ENCODE results near the gene LRCH1. TPM values are rescaled to one million over a fixed set of nuclear protein-coding genes. Genes with fewer than 3 reads are reported as not detected.

The LRCH1 gene
- total RNA-seq, 1 experiment from 2014 or later = 11.7 TPM

DNA sequence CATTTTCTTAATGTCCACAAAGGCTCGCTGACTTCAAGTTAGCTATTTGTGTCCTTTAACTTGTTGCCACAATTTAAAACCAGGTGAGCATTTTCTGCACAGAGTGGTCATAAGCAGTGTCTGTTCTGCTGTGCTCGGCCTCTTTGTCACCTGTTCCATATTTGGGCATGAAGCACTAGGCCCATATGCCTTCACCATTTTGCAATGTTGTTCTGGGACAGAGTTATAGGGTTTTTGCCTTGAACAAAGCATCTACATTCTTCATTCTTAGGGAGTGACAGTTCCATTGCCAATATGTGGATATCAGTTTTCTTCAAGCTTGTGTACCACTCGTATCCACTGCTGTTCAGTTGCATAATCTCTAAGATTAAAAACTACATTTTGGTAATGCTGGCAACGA, 56.1 kb downstream of the LRCH1 start:
- Mint-ChIP-seq H3K27ac (ENCODE audit: unreplicated experiment) (no peak overlapping the region), H3K36me3 (ENCODE audit: insufficient read depth, unreplicated experiment) (no peaks in the 10 kb centered on the region), H3K4me3 (ENCODE audit: low read depth, unreplicated experiment) (no peak overlapping the region), H3K9me3 (ENCODE audit: low read depth, unreplicated experiment) (no peaks in the 10 kb centered on the region), H3K4me1 (ENCODE audit: low read depth, unreplicated experiment) (peaks cover 53% of the 10 kb centered on the region), H3K27me3 (ENCODE audit: unreplicated experiment) (no peaks in the 10 kb centered on the region)
- BruUV-seq (replicated peaks) = no TSS peak
- CTCF ChIA-PET = no interaction called here
- intact Hi-C loops (cut with micrococcal nuclease; ENCODE audit: unreplicated experiment) = loop anchor here (5.0 kb wide), 2 partner anchors 53 to 68 kb away; no protein-coding TSS in a partner anchor
- TF ChIP-seq, protein P1, sequence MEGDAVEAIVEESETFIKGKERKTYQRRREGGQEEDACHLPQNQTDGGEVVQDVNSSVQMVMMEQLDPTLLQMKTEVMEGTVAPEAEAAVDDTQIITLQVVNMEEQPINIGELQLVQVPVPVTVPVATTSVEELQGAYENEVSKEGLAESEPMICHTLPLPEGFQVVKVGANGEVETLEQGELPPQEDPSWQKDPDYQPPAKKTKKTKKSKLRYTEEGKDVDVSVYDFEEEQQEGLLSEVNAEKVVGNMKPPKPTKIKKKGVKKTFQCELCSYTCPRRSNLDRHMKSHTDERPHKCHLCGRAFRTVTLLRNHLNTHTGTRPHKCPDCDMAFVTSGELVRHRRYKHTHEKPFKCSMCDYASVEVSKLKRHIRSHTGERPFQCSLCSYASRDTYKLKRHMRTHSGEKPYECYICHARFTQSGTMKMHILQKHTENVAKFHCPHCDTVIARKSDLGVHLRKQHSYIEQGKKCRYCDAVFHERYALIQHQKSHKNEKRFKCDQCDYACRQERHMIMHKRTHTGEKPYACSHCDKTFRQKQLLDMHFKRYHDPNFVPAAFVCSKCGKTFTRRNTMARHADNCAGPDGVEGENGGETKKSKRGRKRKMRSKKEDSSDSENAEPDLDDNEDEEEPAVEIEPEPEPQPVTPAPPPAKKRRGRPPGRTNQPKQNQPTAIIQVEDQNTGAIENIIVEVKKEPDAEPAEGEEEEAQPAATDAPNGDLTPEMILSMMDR (IDR thresholded peaks at IDR 0.05; ENCODE audit: unreplicated experiment) = no peak
- DNase-seq = no peak

DNA sequence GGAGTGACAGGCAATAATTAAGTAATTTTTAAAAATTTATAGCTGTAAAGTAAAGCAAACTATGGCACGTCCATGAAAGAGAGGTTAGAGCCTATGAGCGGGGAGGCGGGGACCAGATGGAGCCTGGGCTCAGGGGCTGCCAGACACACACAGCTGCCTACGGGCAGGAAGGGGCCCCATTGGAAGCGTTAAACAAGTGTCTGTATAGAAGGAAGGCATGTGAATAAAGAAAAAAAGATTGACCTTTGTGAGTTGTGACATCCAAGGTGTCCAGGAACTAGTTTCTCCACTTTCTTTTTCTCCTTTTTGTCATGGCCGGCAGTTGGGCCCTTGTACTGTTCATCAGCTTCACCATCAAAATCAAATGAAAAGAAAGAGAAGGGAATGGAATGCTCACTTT, 56.8 kb downstream of the LRCH1 start:
- H3K4me1 Mint-ChIP-seq (ENCODE audit: low read depth, unreplicated experiment) = peaks cover 53% of the 10 kb centered on the region
- intact Hi-C loops (cut with micrococcal nuclease; ENCODE audit: unreplicated experiment) = loop anchor here (5.0 kb wide), 2 partner anchors 53 to 68 kb away; no protein-coding TSS in a partner anchor
- no peaks in the 10 kb centered on the region for H3K36me3 Mint-ChIP-seq (ENCODE audit: insufficient read depth, unreplicated experiment)
- no peak for DNase-seq
- TF ChIP-seq, protein P1 (IDR thresholded peaks at IDR 0.05; ENCODE audit: unreplicated experiment) = no peak
- CTCF ChIA-PET = no interaction called here
- H3K27me3 Mint-ChIP-seq (ENCODE audit: unreplicated experiment) = no peaks in the 10 kb centered on the region
- no peak overlapping the region for H3K27ac Mint-ChIP-seq (ENCODE audit: unreplicated experiment)
- H3K4me3 Mint-ChIP-seq (ENCODE audit: low read depth, unreplicated experiment) = no peak overlapping the region
- no peaks in the 10 kb centered on the region for H3K9me3 Mint-ChIP-seq (ENCODE audit: low read depth, unreplicated experiment)
- BruUV-seq (replicated peaks) = no TSS peak

DNA sequence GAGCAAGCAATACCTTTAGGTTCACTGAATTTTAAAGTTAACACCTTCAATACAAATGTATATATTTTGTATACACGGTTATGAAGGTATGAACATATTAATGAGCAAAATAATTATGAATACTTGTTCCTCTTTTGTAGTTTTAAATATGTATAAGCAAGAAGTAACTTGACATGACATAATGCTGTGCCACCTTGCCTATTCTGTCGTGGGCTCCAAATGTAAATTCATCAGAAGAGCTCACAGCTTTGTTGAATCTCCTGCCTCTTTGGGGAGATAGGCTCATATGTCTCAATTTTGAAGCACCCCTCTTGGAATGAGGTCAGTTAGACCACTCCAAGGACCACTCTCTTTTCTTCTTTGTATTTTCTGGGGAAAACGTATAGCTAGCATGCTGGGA, 59.3 kb downstream of the LRCH1 start:
- DNase-seq = no peak
- Mint-ChIP-seq H3K27ac (ENCODE audit: unreplicated experiment) (no peak overlapping the region), H3K9me3 (ENCODE audit: low read depth, unreplicated experiment) (no peaks in the 10 kb centered on the region), H3K36me3 (ENCODE audit: insufficient read depth, unreplicated experiment) (no peaks in the 10 kb centered on the region), H3K27me3 (ENCODE audit: unreplicated experiment) (no peaks in the 10 kb centered on the region), H3K4me3 (ENCODE audit: low read depth, unreplicated experiment) (no peak overlapping the region), H3K4me1 (ENCODE audit: low read depth, unreplicated experiment) (peaks cover 51% of the 10 kb centered on the region)
- CTCF ChIA-PET = no interaction called here
- TF ChIP-seq, protein P1 (IDR thresholded peaks at IDR 0.05; ENCODE audit: unreplicated experiment) = no peak
- intact Hi-C loops (cut with micrococcal nuclease; ENCODE audit: unreplicated experiment) = no loop called here
- BruUV-seq (replicated peaks) = no TSS peak

DNA sequence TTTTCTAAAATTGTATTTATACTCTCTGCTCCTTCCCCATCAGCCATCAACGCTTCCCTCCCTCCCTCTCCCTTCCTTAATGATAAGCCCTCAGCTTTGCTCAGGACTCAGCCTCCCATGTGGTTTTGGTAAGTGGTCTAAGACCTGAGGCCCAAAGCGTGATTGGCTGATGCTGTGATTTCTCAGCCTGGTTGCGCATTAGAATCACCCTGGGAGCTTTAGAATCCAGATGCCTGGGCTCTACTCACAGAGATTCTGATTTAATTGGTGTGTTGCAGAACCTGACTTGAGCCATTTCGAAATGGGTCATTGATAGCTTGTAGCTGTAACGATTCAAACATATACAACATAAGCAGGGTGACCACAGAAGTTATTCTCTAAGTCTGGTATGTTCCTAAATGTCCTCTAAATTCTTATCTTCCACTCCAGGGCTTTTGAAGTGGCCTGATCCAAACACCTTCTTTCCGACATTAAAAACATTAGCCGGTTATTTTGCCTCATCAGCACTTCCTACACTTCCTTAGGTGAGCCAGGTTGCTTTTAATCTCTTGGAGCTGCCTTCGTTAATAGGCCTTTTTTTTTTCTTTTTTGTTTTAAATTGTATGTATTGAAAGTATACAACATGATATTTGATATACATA, 60.6 kb downstream of the LRCH1 start:
- H3K4me3 Mint-ChIP-seq (ENCODE audit: low read depth, unreplicated experiment) = no peak overlapping the region
- no peaks in the 10 kb centered on the region for H3K9me3 Mint-ChIP-seq (ENCODE audit: low read depth, unreplicated experiment)
- H3K27me3 Mint-ChIP-seq (ENCODE audit: unreplicated experiment) = no peaks in the 10 kb centered on the region
- intact Hi-C loops (cut with micrococcal nuclease; ENCODE audit: unreplicated experiment) = no loop called here
- no peak overlapping the region for H3K27ac Mint-ChIP-seq (ENCODE audit: unreplicated experiment)
- DNase-seq = no peak
- CTCF ChIA-PET = no interaction called here
- TF ChIP-seq, protein P1 (IDR thresholded peaks at IDR 0.05; ENCODE audit: unreplicated experiment) = no peak
- H3K4me1 Mint-ChIP-seq (ENCODE audit: low read depth, unreplicated experiment) = peaks cover 40% of the 10 kb centered on the region
- H3K36me3 Mint-ChIP-seq (ENCODE audit: insufficient read depth, unreplicated experiment) = no peaks in the 10 kb centered on the region
- BruUV-seq (replicated peaks) = no TSS peak
